ENCODE results near the gene KCNAB1.

GRCh38 chr3:156135921-156136638 is 15.7 kb downstream of the KCNAB1 start:
- TF ChIP-seq CTCF (IDR thresholded peaks at IDR 0.05; ENCODE audit: low read length) (peak; percentile 54), EZH2 (IDR thresholded peaks at IDR 0.05; ENCODE audit: borderline replicate concordance, low read length) (no peak)
